ENCODE data around the gene PCYT2.

DNA sequence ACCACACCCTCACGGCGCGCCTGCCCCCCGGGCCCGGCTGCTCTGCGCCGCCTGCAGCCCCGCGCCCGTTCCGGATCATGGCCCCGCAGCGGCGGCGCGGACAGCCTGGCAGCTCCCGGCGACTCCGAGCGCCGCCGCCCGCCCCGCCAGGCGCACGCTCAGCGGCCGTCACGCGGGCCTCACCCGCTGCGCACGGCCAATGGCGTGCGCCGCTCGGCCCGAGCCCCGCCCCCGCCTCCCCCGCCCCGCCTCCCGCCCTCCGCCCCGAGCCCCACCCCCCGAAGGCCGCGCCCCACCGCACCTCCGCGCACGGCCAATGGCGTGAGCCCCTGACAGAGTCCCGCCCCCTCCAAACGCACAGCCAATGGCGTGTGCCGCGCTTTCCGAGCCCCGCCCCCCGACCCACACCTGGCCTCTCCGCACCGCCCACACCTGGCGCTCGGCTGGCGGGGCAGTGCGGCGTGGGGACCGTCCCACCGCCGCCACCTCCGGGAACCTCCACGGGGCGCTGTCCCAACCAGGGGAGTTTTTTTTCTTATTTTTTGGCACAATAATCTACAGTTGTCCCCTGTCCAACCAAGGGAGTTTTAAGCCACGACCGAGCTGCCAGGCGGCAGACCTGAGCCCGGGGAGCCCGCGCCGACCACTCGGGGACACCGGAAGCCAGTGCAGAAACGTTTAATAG, at the start of gene PCYT2:
- TF ChIP-seq, protein P1, sequence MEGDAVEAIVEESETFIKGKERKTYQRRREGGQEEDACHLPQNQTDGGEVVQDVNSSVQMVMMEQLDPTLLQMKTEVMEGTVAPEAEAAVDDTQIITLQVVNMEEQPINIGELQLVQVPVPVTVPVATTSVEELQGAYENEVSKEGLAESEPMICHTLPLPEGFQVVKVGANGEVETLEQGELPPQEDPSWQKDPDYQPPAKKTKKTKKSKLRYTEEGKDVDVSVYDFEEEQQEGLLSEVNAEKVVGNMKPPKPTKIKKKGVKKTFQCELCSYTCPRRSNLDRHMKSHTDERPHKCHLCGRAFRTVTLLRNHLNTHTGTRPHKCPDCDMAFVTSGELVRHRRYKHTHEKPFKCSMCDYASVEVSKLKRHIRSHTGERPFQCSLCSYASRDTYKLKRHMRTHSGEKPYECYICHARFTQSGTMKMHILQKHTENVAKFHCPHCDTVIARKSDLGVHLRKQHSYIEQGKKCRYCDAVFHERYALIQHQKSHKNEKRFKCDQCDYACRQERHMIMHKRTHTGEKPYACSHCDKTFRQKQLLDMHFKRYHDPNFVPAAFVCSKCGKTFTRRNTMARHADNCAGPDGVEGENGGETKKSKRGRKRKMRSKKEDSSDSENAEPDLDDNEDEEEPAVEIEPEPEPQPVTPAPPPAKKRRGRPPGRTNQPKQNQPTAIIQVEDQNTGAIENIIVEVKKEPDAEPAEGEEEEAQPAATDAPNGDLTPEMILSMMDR (IDR thresholded peaks at IDR 0.05) = peak in 1 of 2 donors; percentile 6
- TF ChIP-seq POLR2A (IDR thresholded peaks at IDR 0.05) (no peak), POLR2AphosphoS5 (IDR thresholded peaks at IDR 0.05) (no peak), EP300 (IDR thresholded peaks at IDR 0.05) (no peak)
